ENCODE measurements around the gene C3AR1.

DNA sequence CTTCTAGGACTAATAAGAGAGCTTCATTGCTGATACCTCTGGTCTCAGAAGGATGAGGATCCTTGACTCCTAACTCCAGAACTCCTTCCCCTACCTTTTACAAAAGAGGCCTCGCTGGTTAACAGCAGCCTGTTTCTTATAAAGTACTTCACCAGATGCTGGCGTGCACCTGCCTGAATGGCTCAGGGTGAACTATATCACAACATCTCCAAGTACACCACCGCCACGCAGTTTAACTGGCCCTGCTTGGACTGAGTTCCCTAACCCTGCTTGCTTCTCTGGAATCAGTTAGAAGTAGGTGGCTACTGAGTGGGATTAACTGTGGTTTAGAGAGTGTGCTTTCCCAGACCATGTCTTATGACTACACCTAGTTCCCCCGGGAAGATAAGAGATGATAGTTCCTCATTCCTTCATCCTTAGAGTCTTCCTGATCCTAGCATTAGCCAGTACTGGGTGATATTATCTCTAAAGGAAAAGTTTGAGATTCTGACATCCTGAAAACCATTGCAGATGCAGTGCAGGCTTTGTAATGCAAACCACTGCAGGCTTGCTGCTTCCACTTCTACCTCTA, 30.6 kb downstream of the C3AR1 start:
- TF ChIP-seq POLR2AphosphoS5 (IDR thresholded peaks at IDR 0.05; ENCODE audit: insufficient read depth in 1 of 2, low read depth in 1 of 2) (no peak), POLR2A (IDR thresholded peaks at IDR 0.05) (no peak)
- TF ChIP-seq, protein P1, sequence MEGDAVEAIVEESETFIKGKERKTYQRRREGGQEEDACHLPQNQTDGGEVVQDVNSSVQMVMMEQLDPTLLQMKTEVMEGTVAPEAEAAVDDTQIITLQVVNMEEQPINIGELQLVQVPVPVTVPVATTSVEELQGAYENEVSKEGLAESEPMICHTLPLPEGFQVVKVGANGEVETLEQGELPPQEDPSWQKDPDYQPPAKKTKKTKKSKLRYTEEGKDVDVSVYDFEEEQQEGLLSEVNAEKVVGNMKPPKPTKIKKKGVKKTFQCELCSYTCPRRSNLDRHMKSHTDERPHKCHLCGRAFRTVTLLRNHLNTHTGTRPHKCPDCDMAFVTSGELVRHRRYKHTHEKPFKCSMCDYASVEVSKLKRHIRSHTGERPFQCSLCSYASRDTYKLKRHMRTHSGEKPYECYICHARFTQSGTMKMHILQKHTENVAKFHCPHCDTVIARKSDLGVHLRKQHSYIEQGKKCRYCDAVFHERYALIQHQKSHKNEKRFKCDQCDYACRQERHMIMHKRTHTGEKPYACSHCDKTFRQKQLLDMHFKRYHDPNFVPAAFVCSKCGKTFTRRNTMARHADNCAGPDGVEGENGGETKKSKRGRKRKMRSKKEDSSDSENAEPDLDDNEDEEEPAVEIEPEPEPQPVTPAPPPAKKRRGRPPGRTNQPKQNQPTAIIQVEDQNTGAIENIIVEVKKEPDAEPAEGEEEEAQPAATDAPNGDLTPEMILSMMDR (IDR thresholded peaks at IDR 0.05) = no peak

All from vagina (tissue), 2 donors.